OCI-LY1 (cell line): ENCODE measurements around the gene ZNF410.

Experiments used
- H2AFZ ChIP-seq: fragments of 200-600 bp; sonication (generic), shearing (Covaris generic); 2 replicates; pipeline ENCODE4 v1.6.0; 2014; ENCODE audit warnings: antibody characterized with exemption, mild to moderate bottlenecking, low read length
- H3F3A ChIP-seq: fragments of 200-600 bp; sonication (generic), shearing (Covaris generic); 2 replicates; pipeline ENCODE4 v1.6.0; 2014; ENCODE audit warnings: mild to moderate bottlenecking, antibody characterized with exemption, low read length, moderate library complexity; ENCODE audit not compliant: insufficient read depth
- H3K27ac ChIP-seq: fragments of 200-600 bp; sonication (generic); 2 replicates; pipeline ENCODE4 v1.5.1; 2014; ENCODE audit warnings: low read length, mixed run types, mild to moderate bottlenecking, low read depth; ENCODE audit not compliant: poor library complexity, severe bottlenecking
- H3K27me3 ChIP-seq: fragments of 200-600 bp; sonication (generic); 2 replicates; pipeline ENCODE4 v1.6.0; 2014; ENCODE audit warnings: antibody characterized with exemption, mild to moderate bottlenecking, low read length, moderate library complexity; ENCODE audit not compliant: insufficient read depth
- H3K36me3 ChIP-seq: fragments of 200-600 bp; sonication (generic); 2 replicates; pipeline ENCODE4 v1.6.1; 2014; ENCODE audit warnings: mild to moderate bottlenecking, antibody characterized with exemption, low read length, moderate library complexity, mixed read lengths; ENCODE audit not compliant: insufficient read depth
- H3K4me1 ChIP-seq: fragments of 200-600 bp; sonication (generic); 2 replicates; pipeline ENCODE4 v1.5.1; 2014; ENCODE audit warnings: mild to moderate bottlenecking, low read length, moderate library complexity; ENCODE audit not compliant: insufficient read depth, severe bottlenecking
- H3K4me2 ChIP-seq: fragments of 200-600 bp; sonication (generic), shearing (Covaris generic); 2 replicates; pipeline ENCODE4 v1.6.1; 2014; ENCODE audit warnings: low read length
- H3K4me3 ChIP-seq: fragments of 200-600 bp; sonication (generic); 2 replicates; pipeline ENCODE4 v1.5.1; 2014; ENCODE audit warnings: low read length, low read depth, mild to moderate bottlenecking, mixed read lengths; ENCODE audit not compliant: poor library complexity, severe bottlenecking
- H3K79me2 ChIP-seq: fragments of 200-600 bp; shearing (Covaris generic); 2 replicates; pipeline ENCODE4 v1.6.1; 2016; ENCODE audit warnings: mixed run types, low read length, mixed read lengths; ENCODE audit not compliant: insufficient read depth
- H3K9ac ChIP-seq: fragments of 200-600 bp; sonication (generic), shearing (Covaris generic); 2 replicates; pipeline ENCODE4 v1.6.1; 2014; ENCODE audit warnings: mild to moderate bottlenecking, low read length, mixed read lengths
- H3K9me2 ChIP-seq: fragments of 200-600 bp; sonication (generic), shearing (Covaris generic); 2 replicates; pipeline ENCODE4 v1.6.1; 2014; ENCODE audit warnings: low read depth, mild to moderate bottlenecking, low read length, mixed read lengths
- H3K9me3 ChIP-seq: fragments of 200-600 bp; shearing (Covaris generic); 2 replicates; pipeline ENCODE4 v1.6.1; 2014; ENCODE audit warnings: low read length, mixed read lengths
- H4K20me1 ChIP-seq: fragments of 200-600 bp; sonication (generic), shearing (Covaris generic); 2 replicates; pipeline ENCODE4 v1.6.0; 2016; ENCODE audit warnings: mild to moderate bottlenecking, low read length; ENCODE audit not compliant: insufficient read depth
- EZH2 ChIP-seq: fragments of 200-600 bp; sonication (generic), shearing (Covaris generic); IDR thresholded peaks from 2 replicates; pipeline ENCODE4 v1.8.0; 2017; ENCODE audit warnings: borderline replicate concordance, mixed run types, mild to moderate bottlenecking, antibody characterized with exemption, low read length, moderate library complexity, mixed read lengths
- TF ChIP-seq, protein P1 (sequence below): fragments of 200-600 bp; sonication (generic), shearing (Covaris generic); IDR thresholded peaks from 2 replicates; pipeline ENCODE4 v1.5.1; 2017; ENCODE audit warnings: mild to moderate bottlenecking, antibody characterized with exemption, low read length, moderate library complexity, mixed read lengths

The ZNF410 gene

DNA sequence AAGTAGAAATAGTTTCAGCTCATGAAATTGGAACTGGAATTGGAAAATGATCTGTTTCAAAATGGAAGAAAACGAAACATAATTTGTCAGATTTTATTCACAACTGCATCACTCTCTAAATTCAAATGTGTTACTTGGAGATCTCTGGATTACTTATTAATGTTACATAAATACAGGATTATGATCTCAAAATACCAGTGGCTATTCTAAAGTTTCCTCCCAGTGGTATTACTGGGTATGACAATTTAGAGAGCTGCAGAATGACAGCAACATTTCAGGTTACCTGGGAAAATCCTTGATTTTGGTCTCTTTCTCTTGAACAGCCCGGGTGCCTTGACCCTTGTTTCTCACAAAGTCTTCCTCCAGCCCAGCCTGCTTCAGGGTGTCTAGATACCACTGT is 49.0 kb downstream of the ZNF410 start:
- Histone ChIP-seq H3K9me3 (no peaks in the 10 kb centered on the region), H3K27ac (no peak overlapping the region), H3K9me2 (no peaks in the 10 kb centered on the region), H3K4me1 (no peaks in the 10 kb centered on the region), H3K36me3 (peaks cover 36% of the 10 kb centered on the region; the same call in 1 of the 2 replicates), H3K4me3 (no peak overlapping the region), H3K27me3 (no peaks in the 10 kb centered on the region), H4K20me1 (no peaks in the 10 kb centered on the region), H3F3A (no peaks in the 10 kb centered on the region), H3K9ac (no peak overlapping the region), H2AFZ (no peak overlapping the region), H3K79me2 (no peaks in the 10 kb centered on the region), H3K4me2 (no peak overlapping the region)
- TF ChIP-seq EZH2: no peak
- TF ChIP-seq, protein P1, sequence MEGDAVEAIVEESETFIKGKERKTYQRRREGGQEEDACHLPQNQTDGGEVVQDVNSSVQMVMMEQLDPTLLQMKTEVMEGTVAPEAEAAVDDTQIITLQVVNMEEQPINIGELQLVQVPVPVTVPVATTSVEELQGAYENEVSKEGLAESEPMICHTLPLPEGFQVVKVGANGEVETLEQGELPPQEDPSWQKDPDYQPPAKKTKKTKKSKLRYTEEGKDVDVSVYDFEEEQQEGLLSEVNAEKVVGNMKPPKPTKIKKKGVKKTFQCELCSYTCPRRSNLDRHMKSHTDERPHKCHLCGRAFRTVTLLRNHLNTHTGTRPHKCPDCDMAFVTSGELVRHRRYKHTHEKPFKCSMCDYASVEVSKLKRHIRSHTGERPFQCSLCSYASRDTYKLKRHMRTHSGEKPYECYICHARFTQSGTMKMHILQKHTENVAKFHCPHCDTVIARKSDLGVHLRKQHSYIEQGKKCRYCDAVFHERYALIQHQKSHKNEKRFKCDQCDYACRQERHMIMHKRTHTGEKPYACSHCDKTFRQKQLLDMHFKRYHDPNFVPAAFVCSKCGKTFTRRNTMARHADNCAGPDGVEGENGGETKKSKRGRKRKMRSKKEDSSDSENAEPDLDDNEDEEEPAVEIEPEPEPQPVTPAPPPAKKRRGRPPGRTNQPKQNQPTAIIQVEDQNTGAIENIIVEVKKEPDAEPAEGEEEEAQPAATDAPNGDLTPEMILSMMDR: peak; percentile 44

DNA sequence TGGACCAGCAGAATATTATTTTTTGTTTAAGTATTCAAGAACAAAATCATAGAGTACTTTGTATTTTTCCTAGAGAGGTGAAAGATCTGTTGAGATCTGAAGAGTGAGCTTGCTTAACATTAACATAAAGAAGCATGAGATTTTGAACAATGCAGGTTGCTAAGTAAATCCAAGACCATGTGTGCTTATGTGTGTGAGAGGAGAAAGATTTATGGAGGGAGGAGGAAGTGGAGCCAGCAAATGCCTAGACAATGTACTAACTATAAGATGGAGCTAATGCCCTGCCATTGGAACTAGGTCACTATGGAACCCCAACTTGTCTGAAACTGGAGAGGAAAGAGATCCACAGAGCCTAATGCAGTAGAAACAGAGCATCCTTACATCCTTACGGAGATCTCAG is 49.9 kb downstream of the ZNF410 start:
- Histone ChIP-seq H3F3A (no peaks in the 10 kb centered on the region), H3K27me3 (no peaks in the 10 kb centered on the region)

DNA sequence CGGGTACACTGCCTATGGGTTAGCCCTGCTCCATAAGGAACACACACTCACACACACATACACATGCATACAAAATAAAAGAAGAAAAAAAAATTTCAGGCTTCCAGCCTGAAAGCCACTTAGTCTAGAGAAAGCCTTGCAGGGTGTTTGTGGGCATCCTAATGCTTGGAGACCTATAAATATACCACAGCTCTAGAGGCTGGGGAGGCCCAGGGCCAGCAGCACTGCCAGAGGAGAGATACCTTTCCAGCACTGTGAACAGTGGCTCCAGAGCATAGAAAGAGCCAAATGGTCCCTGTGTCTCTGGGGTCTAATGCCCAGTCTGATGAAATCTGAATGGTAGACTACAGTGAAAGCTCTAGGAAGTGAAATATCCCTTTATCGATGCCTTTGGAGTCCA is 50.4 kb downstream of the ZNF410 start:
- H3K79me2 ChIP-seq: no peaks in the 10 kb centered on the region
- H4K20me1 ChIP-seq: no peaks in the 10 kb centered on the region
- H3K27ac ChIP-seq: no peak overlapping the region
- H3K9ac ChIP-seq: no peak overlapping the region
- no peaks in the 10 kb centered on the region for H3K9me3 ChIP-seq
- H3K4me1 ChIP-seq: no peaks in the 10 kb centered on the region
- H3K36me3 ChIP-seq: peaks cover 23% of the 10 kb centered on the region; the same call in 1 of the 2 replicates
- H3F3A ChIP-seq: no peaks in the 10 kb centered on the region
- no peak overlapping the region for H3K4me2 ChIP-seq
- no peak overlapping the region for H3K4me3 ChIP-seq
- no peak overlapping the region for H2AFZ ChIP-seq
- H3K9me2 ChIP-seq: no peaks in the 10 kb centered on the region
- no peaks in the 10 kb centered on the region for H3K27me3 ChIP-seq
- no peak for TF ChIP-seq EZH2
- TF ChIP-seq, protein P1: no peak

More for the DNA sequence above, 49.9 kb downstream of the ZNF410 start:
- no peak overlapping the region for H3K27ac ChIP-seq
- H2AFZ ChIP-seq: no peak overlapping the region
- H4K20me1 ChIP-seq: no peaks in the 10 kb centered on the region
- H3K9me3 ChIP-seq: no peaks in the 10 kb centered on the region
- no peak overlapping the region for H3K9ac ChIP-seq
- TF ChIP-seq, protein P1: no peak
- TF ChIP-seq EZH2: no peak
- no peaks in the 10 kb centered on the region for H3K79me2 ChIP-seq
- no peaks in the 10 kb centered on the region for H3K9me2 ChIP-seq
- H3K4me1 ChIP-seq: no peaks in the 10 kb centered on the region
- H3K36me3 ChIP-seq: peaks cover 27% of the 10 kb centered on the region; the same call in 1 of the 2 replicates
- no peak overlapping the region for H3K4me3 ChIP-seq
- H3K4me2 ChIP-seq: no peak overlapping the region
